ENCODE data around the gene EIF2AK3.

DNA sequence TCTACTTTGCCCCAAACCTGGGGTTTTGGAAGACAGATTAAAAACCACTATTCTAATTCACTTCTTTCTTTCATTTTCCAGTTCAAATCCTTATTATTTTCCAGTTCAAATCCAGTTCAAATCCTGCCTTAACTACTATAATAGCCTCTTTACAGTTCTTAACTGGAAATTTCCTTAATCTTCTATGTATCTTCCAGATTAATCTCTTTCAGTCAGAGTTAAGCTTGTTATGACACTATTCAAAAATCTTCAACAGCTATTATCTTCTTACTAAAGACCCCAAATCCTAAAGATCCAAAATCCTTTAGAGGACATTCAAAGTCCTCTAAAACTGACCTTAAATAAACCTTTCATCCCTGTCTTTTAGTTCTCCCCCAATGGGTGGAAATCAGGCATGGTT lies 30.1 kb downstream of the EIF2AK3 start:
- TF ChIP-seq CTCF (conservative IDR thresholded peaks at IDR 0.05 in 1 of 2, IDR thresholded peaks at IDR 0.05 in 1 of 2; ENCODE audit: low read depth in 1 of 2, low read length in 2 of 2) (no peak), EZH2 (IDR thresholded peaks at IDR 0.05; ENCODE audit: low read length, missing control alignments) (no peak)

Data from fibroblast of lung (primary cell).